HFFc6 (cell line): ENCODE results near the gene EFCAB12. TPM values are rescaled to one million over a fixed set of nuclear protein-coding genes. Genes with fewer than 3 reads are reported as not detected.

Experiments
- DNase-seq: peaks from one replicate; pipeline ENCODE4 v3.0.0-alpha.2; 2018
- H3K27ac Mint-ChIP-seq: 2 replicates; pipeline ENCODE4 v1.8.0; 2020; ENCODE audit warnings: mild to moderate bottlenecking, mixed read lengths
- H3K27me3 Mint-ChIP-seq: 2 replicates; pipeline ENCODE4 v1.8.0; 2021; ENCODE audit warnings: mild to moderate bottlenecking, moderate library complexity, mixed read lengths; ENCODE audit not compliant: insufficient read depth
- H3K36me3 Mint-ChIP-seq: 2 replicates; pipeline ENCODE4 v1.8.0; 2021; ENCODE audit warnings: low read depth, mixed read lengths
- H3K4me1 Mint-ChIP-seq: 2 replicates; pipeline ENCODE4 v1.8.0; 2020; ENCODE audit warnings: low read depth, mixed read lengths
- H3K4me3 Mint-ChIP-seq: 2 replicates; pipeline ENCODE4 v1.8.0; 2020; ENCODE audit warnings: mild to moderate bottlenecking, moderate library complexity, mixed read lengths
- H3K9me3 Mint-ChIP-seq: 2 replicates; pipeline ENCODE4 v1.8.0; 2020; ENCODE audit warnings: mild to moderate bottlenecking, mixed read lengths
- total RNA-seq, 6 experiments: library from RNA; stranded (reverse); fragmentation: NEBNext Ultra II Directional; extraction: Animal tissue kit (Norgen Biotek cat#: 25700); gene quantifications; 2 replicates in 1 of 6; 3 replicates in 5 of 6; pipeline ENCODE4 v1.2.3, GENCODE V29; 2021
- TF ChIP-seq, protein P1 (sequence below): fragments of 200-600 bp; sonication (generic); IDR thresholded peaks from 2 replicates; pipeline ENCODE4 v1.5.0; 2021; ENCODE audit warnings: antibody characterized with exemption, mild to moderate bottlenecking

Gene EFCAB12
- total RNA-seq, 6 experiments from 2014 or later: 0.09 to 0.14 (median 0.12) TPM; not detected in 1

- Mint-ChIP-seq H3K36me3 (peaks cover 22% of the 10 kb centered on the region), H3K27ac (no peak overlapping the region), H3K4me3 (no peak overlapping the region), H3K9me3 (peaks cover 6% of the 10 kb centered on the region; the same call in 1 of the 2 replicates), H3K4me1 (peaks cover 24% of the 10 kb centered on the region), H3K27me3 (peaks cover 2% of the 10 kb centered on the region; the same call in 1 of the 2 replicates)
- TF ChIP-seq, protein P1, sequence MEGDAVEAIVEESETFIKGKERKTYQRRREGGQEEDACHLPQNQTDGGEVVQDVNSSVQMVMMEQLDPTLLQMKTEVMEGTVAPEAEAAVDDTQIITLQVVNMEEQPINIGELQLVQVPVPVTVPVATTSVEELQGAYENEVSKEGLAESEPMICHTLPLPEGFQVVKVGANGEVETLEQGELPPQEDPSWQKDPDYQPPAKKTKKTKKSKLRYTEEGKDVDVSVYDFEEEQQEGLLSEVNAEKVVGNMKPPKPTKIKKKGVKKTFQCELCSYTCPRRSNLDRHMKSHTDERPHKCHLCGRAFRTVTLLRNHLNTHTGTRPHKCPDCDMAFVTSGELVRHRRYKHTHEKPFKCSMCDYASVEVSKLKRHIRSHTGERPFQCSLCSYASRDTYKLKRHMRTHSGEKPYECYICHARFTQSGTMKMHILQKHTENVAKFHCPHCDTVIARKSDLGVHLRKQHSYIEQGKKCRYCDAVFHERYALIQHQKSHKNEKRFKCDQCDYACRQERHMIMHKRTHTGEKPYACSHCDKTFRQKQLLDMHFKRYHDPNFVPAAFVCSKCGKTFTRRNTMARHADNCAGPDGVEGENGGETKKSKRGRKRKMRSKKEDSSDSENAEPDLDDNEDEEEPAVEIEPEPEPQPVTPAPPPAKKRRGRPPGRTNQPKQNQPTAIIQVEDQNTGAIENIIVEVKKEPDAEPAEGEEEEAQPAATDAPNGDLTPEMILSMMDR: peak; percentile 86
- DNase-seq: peak; percentile 55
These were observed 45.1 kb downstream of the EFCAB12 start for GRCh38 chr3:129383292-129383860.

GRCh38 chr3:129382366-129382765 lies 46.1 kb downstream of the EFCAB12 start:
- TF ChIP-seq, protein P1: no peak
- Mint-ChIP-seq H3K27ac (no peak overlapping the region), H3K9me3 (peaks cover 6% of the 10 kb centered on the region; the same call in 1 of the 2 replicates), H3K27me3 (peaks cover 2% of the 10 kb centered on the region; the same call in 1 of the 2 replicates), H3K4me1 (peaks cover 13% of the 10 kb centered on the region), H3K4me3 (no peak overlapping the region), H3K36me3 (peaks cover 13% of the 10 kb centered on the region)
- DNase-seq: no peak

- Mint-ChIP-seq H3K4me3 (no peak overlapping the region), H3K27me3 (peaks cover 12% of the 10 kb centered on the region)
These were observed 48.7 kb downstream of the EFCAB12 start for GRCh38 chr3:129379582-129380358.

GRCh38 chr3:129378949-129379348 lies 49.5 kb downstream of the EFCAB12 start:
- Mint-ChIP-seq H3K27ac (no peak overlapping the region), H3K4me3 (no peak overlapping the region), H3K36me3 (peaks cover 6% of the 10 kb centered on the region; the same call in 1 of the 2 replicates), H3K27me3 (peaks cover 14% of the 10 kb centered on the region), H3K9me3 (peaks cover 6% of the 10 kb centered on the region; the same call in 1 of the 2 replicates), H3K4me1 (peaks cover 7% of the 10 kb centered on the region)
- TF ChIP-seq, protein P1: no peak
- no peak for DNase-seq

More at GRCh38 chr3:129379582-129380358, 48.7 kb downstream of the EFCAB12 start:
- Mint-ChIP-seq H3K4me1 (peaks cover 7% of the 10 kb centered on the region), H3K36me3 (peaks cover 6% of the 10 kb centered on the region; the same call in 1 of the 2 replicates), H3K27ac (no peak overlapping the region), H3K9me3 (peaks cover 6% of the 10 kb centered on the region; the same call in 1 of the 2 replicates)
- TF ChIP-seq, protein P1: no peak
- no peak for DNase-seq

DNA sequence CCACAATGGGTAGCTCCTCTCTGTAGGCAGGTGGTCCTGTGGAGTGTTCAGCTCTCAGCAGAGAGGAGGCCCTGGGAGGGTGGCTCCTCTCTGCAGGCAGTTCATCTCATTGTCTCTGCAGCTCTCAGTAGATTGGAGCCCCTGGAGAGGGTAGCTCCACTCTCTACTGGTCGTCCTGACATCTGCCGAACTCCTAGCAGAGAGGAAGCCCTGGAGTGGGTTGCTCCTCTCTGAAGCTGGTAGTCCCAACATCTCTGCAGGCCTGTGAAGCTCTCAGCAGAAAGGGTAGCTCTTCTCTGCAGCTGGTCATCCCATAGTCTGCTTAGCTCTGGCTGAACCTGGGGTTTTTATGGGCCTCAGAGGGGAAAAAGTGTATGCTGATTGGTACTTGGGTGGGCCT lies 50.8 kb downstream of the EFCAB12 start:
- Mint-ChIP-seq H3K27ac (no peak overlapping the region), H3K4me1 (peaks cover 6% of the 10 kb centered on the region)

More for the DNA sequence above, 50.8 kb downstream of the EFCAB12 start:
- TF ChIP-seq, protein P1: no peak
- peaks cover 14% of the 10 kb centered on the region for H3K27me3 Mint-ChIP-seq
- peaks cover 6% of the 10 kb centered on the region; the same call in 1 of the 2 replicates for H3K9me3 Mint-ChIP-seq
- H3K36me3 Mint-ChIP-seq: peaks cover 6% of the 10 kb centered on the region; the same call in 1 of the 2 replicates
- H3K4me3 Mint-ChIP-seq: no peak overlapping the region
- DNase-seq: no peak
